ENCODE results near the gene IGLL5.

- TF ChIP-seq CTCF (IDR thresholded peaks at IDR 0.05) (no peak), POLR2A (IDR thresholded peaks at IDR 0.05) (no peak), POLR2AphosphoS5 (IDR thresholded peaks at IDR 0.05) (no peak), EP300 (IDR thresholded peaks at IDR 0.05) (no peak)
Observed at GRCh38 chr22:22918297-22918965, 30.8 kb downstream of the IGLL5 start.

Measured in stomach (tissue), 4 donors.